Neural cell (in vitro differentiated cells): Measurements from ENCODE around the gene PRKAB1.

Source experiments
- EZH2 ChIP-seq: fragments of 200-600, 300-800 bp; shearing (Covaris generic), sonication (generic); IDR thresholded peaks from 2 replicates; pipeline ENCODE4 v1.6.1; 2014; ENCODE audit warnings: antibody characterized with exemption, low read length, borderline replicate concordance, mild to moderate bottlenecking; ENCODE audit not compliant: insufficient read depth, poor library complexity, severe bottlenecking
- POLR2AphosphoS5 ChIP-seq: IDR thresholded peaks from 2 replicates; pipeline ENCODE4 v1.6.1; 2012
- TF ChIP-seq, protein P1 (sequence below): fragments of 450-650 bp; IDR thresholded peaks from 2 replicates; pipeline ENCODE4 v1.5.1; 2014; ENCODE audit warnings: antibody characterized with exemption, mild to moderate bottlenecking, moderate library complexity; ENCODE audit not compliant: poor library complexity, severe bottlenecking

- no peak for TF ChIP-seq POLR2AphosphoS5
- TF ChIP-seq, protein P1, sequence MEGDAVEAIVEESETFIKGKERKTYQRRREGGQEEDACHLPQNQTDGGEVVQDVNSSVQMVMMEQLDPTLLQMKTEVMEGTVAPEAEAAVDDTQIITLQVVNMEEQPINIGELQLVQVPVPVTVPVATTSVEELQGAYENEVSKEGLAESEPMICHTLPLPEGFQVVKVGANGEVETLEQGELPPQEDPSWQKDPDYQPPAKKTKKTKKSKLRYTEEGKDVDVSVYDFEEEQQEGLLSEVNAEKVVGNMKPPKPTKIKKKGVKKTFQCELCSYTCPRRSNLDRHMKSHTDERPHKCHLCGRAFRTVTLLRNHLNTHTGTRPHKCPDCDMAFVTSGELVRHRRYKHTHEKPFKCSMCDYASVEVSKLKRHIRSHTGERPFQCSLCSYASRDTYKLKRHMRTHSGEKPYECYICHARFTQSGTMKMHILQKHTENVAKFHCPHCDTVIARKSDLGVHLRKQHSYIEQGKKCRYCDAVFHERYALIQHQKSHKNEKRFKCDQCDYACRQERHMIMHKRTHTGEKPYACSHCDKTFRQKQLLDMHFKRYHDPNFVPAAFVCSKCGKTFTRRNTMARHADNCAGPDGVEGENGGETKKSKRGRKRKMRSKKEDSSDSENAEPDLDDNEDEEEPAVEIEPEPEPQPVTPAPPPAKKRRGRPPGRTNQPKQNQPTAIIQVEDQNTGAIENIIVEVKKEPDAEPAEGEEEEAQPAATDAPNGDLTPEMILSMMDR = no peak
- no peak for TF ChIP-seq EZH2
Measured at GRCh38 chr12:119714614-119715267, 46.8 kb downstream of the PRKAB1 start.
